HG02852 (cell line): ENCODE results near the gene SLC5A1.

Source experiments
- ATAC-seq: cut with Tn5 transposase; IDR thresholded peaks from one replicate; pipeline ENCODE4 v1.9.1; 2021; ENCODE audit warnings: mild to moderate bottlenecking, moderate library complexity; ENCODE audit not compliant: unreplicated experiment

Gene SLC5A1

DNA sequence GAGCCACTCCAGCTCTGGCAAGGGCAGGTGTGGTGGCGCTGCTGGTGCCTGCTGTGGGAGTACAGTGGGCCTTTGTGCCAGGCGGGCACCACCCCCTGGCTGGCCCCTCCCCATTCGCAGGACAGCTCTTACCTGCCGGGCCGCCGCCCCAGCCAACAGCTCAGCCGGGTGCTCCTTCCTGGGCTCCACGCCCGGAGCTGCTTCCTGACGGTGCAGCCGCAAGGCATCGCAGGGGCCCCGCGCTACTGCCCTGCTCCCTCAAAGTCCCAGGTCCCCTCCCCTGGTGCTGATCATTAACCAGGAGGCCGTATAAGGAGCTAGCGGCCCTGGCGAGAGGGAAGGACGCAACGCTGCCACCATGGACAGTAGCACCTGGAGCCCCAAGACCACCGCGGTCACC, at the start of gene SLC5A1:
SLC5A1 (plus strand) TSS at position 338 of the 400 bp plus-strand sequence; CDS start at position 359, 21 bp downstream.
- no peak for ATAC-seq

DNA sequence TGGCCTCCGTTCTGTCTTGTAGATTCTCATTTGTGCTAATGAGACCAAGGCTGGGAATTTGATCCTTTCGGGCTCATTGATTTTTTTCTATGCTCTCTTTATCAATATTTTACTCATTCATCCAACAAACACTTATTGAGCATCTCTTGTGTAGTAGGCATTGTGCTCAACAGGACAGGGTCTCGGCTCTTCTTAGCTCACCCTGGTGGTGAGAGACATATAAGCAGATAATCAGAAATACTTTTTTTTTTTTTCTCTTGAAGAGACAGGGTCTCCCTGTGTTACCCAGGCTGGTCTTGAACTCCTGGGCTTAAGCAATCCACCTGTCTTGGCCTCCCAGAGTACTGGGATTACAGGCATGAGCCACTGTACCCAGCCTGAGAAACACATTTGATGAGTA, 48.0 kb upstream of the SLC5A1 start:
- no peak for ATAC-seq

DNA sequence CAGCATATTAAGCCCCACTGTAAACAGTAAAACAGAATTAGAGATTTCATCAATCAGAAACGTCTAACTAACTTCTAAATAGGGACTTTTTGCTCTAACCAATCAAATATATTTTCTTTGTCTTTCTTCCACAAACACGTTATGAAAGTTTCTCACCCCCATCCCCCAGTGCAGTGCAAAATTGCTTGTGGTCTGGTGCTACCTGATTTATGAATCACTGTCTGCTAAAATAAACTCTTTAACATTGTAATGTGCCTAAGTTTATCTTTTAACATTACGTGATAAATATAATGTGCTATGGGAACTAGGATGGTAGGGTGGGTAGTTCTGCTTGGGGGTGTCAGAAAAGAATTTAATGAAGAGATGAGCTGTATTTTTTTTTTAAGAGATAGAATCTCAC, 47.3 kb upstream of the SLC5A1 start:
- ATAC-seq: no peak

DNA sequence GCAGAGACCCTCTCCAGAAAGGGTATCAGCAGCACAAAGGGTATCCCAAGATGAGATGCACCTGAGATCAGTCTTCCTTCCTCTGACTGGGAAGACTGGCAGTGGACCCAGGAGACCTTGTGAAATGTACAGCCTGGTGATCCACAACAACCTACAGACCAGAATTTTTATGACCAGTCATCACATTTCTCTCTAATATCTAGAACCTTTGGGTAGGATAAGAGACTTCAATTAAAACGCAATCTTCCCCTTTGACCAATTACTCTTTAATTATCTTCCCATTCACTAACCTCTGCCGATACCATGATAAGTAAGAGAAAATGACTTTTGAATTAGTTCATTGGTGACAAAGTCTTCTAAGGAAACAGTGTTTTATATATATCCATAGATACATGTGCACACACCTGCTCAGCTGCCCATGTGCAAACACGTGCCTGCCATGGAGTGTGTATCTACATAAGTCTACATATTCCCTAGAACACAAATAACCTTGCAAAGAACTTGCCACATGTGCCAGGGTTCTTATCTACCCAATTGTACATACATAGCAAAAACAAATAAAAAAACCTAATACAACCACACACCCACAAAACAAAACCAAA, 44.2 kb upstream of the SLC5A1 start:
- no peak for ATAC-seq

DNA sequence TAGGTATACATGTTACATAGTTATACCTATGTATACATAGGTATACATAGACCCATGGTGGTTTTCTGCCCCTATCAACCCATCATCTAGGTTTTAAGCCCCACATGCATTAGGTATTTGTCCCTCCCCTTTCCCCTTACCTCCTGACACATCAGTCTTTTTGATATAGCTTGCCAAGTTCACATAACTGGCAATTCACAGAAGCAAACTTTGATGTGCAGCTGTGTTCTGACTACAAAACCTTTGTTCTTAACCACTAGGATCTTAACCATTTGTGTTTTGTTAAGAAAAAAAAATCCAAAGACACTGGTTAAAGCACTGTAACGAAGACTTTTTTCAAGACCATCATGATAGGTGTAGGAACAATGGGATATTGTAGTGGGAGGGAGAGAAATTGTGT, 42.9 kb upstream of the SLC5A1 start:
- no peak for ATAC-seq

DNA sequence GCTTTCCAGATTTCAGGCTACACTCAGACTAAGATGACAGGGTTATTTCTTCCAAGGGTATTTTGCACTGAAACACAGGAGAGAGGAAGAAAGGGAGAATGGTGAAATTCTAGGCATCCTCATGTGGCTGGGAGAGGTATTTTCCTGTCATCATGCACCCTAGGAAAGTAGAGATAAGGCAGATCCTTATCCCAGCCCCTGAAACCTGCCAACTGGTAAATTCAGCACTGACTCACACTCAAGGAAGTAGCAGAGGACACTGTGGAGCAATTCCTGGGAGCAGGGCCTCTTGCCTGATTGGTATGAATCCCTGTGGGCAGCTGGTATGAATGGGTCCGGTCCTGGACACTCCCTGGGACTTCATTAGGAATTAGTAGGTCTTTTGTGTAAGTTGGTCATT, 37.6 kb upstream of the SLC5A1 start:
- ATAC-seq: no peak

DNA sequence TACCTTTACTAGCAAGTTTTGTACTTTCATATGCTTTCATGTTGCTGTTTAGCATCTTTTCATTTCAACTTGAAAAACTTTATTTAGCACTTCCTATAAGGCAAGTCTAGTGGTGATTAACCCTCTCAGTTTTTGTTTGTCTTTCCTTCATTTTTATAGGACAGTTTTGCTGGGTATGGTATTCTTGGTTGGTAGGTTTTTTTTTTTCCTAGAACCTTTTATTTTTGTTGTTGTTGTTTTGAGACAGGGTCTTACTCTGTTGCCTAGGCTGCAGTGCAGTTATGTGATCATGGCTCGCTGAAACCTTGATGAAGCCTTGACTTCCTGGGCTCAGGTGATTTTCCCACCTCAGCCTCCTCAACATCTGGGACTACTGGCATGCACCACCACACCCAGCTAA, 29.9 kb upstream of the SLC5A1 start:
- ATAC-seq: no peak

DNA sequence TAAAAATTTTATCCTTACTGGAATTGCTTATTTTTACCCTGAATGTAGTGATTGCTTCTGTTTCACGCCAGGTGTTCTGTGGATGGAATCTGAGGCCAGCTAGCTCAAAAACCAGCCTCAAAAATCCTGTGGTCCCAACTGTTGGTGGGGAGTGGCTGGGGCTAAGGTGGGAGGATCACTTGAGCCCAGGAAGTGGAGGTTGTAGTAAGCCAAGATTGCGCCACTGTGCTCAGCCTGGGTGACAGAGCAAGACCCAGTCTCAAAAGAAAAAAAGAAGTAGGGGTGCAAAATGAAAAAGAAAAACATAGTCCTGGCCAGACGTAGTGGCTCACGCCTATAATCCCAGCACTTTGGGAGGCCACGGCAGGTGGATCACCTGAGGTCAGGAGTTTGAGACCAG, 27.0 kb upstream of the SLC5A1 start:
- no peak for ATAC-seq

DNA sequence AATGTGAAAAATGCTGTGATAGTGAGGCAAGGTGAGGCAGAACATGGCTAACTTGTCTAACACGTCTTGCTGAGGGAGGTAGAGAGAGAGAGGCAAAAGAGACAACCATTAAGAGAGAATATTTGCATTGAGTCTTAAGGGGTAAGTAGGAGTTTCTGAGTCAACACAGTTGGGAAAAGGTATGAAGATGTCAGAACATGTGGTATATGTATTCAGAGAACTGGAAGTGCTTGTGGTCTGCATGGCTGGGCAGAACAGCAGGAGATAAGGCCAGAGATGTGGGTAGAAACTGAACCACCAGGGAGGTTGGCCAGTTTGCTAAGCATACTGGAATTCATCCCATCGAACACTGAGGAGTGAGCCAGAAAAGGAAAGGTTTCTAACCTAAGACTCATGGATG, 25.0 kb upstream of the SLC5A1 start:
- no peak for ATAC-seq

DNA sequence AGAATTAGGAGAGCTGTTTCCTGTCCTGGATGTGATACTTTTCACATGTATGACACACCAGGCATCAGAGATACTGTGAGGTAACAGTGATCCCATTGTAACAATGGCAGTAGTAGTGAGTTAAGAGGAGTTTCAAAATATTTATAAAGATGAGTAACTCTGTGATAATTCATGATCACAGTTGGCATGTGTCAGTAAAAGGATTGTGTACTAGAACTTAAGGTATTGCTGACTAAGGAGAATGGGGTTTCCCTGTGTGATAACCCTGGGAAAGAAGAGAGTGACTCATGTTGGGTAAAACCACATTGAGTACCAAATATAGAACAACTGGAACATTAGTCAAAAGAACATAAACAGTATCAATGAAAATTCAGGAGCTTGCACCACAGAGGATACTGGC, 22.9 kb upstream of the SLC5A1 start:
- ATAC-seq: no peak

DNA sequence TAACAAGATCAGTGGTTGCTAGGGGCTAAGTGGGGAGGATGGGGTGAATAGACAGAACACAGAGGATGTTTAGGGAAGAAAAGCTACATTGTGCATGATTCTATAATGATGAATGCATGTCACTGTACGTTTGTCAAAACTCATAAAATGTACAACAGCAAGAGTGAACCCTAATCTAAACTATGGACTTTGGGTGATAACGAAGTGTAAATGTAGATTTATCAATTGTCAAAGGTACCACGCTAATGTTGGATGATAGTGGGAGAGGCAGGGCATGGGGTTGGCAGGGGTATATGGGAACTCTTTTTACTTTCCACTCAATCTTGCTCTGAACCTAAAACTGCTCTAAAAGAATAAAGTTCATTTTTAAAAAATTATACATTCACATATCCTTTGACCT, 21.3 kb upstream of the SLC5A1 start:
- no peak for ATAC-seq

DNA sequence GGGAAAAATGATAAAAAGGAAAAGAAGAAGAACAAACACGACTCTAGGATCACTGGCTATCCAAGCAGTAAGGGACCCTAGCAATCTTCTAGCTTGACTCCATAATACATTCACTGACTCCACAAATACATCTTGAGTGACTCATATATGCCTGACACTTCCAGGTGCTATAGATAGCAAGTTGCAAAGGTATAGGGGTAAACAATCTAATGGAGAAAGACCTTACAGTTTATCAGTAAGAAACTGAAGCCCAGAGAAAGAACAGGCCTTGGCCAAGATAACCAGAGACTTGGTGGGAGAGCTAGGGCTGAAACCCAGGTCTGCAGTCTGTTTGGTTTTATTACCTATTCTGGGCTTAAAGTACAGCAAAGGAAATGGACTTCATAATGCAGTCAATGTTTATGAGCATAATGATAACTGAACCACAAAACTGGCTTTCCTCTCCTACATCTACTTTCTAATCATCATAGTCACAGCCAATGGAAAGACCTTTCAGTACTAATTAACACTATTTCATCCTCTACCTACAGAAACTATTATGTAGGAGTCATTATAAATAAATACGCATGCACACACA, 19.7 kb upstream of the SLC5A1 start:
- ATAC-seq: no peak

DNA sequence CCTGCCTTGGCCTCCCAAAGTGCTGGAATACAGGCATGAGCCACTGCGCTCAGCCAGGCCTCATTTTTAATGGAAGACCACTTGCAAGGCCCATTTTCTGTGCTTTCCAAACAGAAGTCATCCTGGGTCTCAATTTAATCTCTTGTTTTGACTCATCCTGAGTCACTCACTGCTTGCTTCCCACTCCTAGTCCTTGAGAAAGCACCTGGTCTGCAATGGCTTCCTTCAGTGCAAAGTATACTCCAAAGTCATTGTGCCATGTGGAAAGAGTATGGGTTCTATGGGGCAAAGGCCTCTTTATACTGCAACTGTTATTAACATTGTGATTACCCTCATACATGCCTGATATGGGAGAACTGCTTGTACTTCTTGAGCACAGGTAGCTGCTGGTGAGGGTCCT, 18.3 kb upstream of the SLC5A1 start:
- no peak for ATAC-seq

DNA sequence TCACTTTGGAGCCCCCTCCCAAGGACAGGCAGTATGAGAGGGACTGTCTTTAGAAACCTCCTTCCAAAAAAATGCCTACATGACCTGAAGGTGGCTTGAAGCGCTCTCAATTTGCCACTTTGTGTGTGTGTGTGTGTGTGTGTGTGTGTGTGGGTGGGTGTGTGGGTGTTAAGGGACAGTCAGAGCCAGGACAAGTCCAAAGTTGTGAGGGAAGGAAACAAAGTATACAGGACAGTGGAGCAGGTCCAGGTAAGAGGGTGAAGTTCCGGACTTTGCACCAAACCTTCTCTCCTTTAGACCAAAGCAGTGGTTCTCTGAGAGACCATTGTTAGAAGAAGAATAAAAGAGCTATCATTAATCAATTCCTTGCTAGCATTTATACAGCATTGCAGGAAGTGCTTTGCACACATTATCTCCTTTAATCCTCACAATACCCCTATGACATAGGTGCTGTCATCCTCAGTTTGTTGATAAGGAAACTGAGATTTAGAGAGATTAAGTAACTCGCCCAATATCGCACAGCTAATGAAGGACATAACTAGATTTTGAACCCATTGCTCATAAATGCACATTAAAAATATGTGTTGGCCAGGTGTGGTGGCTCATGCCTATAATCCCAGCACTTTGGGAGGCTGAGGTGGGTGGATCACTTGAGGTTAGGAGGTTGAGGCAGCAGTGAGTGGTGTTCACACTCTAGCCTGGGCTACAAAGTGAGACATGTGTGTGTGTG, 12.4 kb upstream of the SLC5A1 start:
- no peak for ATAC-seq

DNA sequence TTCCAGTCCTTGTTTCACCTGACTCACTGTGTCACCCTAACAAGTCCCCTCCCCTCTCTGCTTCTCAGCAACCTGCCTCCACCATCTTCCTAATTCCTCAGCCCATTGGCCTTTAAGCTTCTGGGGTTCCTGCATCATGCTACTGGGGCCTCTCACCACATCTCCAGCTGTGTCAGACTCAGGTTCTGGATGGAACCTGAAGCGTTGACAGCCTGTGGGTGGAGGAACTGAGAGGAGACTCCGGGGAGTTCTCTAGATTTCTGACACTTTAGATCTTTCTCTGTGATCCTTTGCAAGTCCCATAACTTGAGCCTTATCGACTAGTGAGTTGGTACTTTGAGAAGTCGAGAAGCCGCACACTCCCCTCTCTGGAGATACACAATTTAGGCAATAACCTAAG, 11.6 kb upstream of the SLC5A1 start:
- no peak for ATAC-seq

DNA sequence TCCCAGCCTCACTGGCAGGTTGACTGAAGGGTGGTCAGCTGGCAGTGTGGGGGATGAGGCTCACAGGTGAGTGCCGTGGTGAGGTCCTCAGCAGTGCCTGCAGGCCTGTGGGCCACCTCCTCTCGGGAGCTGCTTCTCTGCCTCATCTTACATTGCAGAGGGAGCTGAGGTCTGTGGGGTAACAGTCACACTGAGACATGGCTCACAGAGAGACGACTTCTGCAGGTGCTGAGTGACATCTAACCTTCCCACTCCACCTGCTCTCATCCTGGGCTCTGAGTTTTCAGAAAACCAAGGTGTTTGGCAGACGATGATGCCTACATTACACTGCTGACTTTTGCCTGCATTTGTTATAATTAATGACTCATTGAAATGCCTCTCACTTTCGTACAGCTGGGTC, 8.8 kb upstream of the SLC5A1 start:
- ATAC-seq: no peak

DNA sequence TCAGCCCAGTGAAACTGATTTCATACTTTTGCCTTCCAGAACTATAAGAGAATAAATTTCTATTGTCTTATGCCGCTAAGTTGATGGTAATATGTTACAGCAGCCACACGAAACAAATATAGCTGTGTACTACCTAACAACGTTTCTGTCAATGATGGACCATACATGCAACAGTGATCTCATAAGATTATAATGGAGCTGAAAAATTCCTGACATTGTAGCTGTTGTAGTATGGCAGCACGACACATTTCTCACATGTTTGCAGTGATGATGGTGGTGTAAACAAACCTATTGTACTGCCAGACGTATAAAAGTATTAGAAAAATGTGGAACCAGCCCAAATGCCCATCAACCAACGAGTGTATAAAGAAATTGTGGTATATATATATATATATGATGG, 5.8 kb upstream of the SLC5A1 start:
- no peak for ATAC-seq

DNA sequence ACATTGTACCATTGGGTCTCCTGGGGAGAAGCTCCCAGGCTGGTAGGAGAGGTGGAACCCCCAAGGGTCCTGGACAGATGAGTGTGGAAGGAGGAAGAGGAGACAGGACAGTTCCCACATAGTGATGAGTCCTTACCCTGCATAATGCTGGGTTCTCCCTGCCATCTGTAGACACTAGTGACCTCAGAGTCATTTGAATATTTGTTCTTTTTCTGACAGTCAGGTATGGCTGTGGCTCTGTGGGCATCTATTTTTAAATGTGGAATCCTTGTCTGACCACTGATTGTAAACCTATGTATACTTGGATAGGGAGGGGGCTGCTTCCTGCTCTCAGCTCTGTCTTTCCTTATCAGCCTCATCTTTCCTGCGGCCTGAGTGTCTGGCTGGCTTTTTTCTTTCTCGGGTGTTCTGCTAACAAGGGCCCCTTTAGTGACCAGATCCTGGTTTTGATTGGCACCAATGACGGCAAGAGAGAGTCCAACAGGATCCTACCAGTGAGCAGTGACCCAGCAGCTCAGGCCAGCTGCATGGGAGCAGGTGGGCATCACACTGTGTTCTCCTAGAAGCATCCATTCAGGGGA, 2.6 kb upstream of the SLC5A1 start:
- ATAC-seq: no peak

DNA sequence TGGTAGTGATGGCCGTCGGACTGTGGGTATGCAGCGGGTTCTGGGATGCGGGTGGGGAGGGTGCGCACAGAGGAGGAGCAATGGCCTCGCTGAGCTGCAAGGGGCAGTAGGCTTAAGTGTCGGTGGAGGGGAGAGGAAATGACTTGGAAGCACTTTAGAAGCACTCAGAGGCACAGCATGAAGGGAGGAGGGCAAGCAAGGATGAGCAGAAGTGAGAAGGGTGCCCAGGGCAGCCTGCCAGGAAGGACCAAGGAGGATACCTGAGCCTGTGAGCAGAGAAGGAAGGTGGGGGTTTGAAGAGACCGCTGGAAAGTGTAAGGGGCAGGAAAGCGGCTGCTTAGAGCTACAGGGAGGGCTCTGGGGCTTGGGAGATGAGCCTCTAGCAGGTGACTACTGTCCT, 330 bp downstream of the SLC5A1 start:
- ATAC-seq: no peak

DNA sequence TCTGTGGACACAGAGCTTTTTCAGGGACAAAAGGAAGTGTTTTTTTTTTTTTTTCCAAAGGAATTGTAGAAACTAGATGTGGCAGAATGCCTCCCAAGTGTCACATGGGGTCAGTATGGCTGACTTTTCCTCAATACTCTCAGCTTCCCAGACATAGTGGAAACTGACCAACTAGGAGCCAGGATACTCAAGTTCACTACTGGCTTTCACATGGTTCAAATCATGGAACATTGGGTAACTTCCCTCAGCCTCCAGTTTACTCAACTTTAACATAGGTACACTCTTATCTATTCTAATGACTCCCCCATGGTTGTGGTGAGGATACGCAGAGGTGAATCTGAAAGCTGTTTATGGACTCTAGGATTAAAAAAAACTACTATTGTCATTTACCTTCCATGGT, 1.4 kb downstream of the SLC5A1 start:
- ATAC-seq: no peak

DNA sequence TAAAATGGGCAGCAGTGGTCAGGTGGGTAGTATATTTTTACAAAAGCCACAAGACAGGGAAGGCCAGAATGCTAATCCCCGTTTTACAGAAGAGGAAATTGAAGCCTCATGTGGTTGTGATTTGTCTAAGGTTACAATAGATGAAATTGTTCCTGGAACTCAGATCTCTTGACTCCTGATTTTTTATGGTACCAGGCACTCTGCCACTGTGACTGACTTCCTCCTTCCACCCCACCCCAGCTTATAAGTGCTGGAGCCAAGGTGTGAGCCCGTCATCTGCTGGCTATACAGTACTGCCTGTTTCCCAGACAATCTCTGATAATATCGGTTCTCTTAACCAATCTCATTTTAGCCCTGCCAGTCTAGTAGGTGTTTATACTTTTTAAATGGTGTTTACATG, 1.9 kb downstream of the SLC5A1 start:
- no peak for ATAC-seq

DNA sequence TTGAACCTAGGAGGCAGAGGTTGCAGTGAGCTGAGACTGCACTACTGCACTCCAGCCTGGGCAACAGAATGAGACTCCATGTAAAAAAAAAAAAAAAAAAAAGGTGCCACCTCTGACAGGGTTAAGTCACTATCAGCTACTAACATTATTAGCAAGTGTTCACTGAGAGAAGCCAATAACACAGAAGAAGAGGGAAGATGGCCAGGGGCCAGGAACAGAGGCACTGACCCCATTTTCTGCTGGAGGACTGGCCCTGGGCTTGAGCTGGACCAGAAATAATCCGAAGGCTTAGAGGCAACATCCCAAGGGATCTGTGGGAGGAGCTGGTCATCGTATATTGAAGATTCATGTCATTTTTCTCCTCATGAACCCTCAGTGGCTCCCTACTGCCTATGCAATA, 5.0 kb downstream of the SLC5A1 start:
- ATAC-seq: no peak
